Panc1 (cell line): ENCODE data around the gene PTPN4. TPM values are rescaled to one million over a fixed set of nuclear protein-coding genes. Genes with fewer than 3 reads are reported as not detected.

ENCODE experiments used
- ATAC-seq: fragments of 200-7000 bp; cut with Tn5 transposase; 2 replicates; pipeline ENCODE4 v1.9.1; 2020; ENCODE audit warnings: mild to moderate bottlenecking, moderate library complexity
- BruUV-seq: library from RNA; stranded (reverse); fragments of 400-500 nt; replicated peaks from 2 replicates; lab custom pipeline; 2021; lab: Mats Ljungman, UMichigan
- CTCF ChIA-PET: fragments of 300-600 bp; sonication (Branson Sonifier 250); formaldehyde crosslinking; loops from one replicate; lab custom pipeline; 2022; ENCODE audit warnings: antibody characterized with exemption; lab: Charles Lee
- POLR2A ChIA-PET: fragments of 300-600 bp; sonication (Branson Sonifier 250); formaldehyde crosslinking; loops from one replicate; lab custom pipeline; 2022; ENCODE audit warnings: antibody characterized with exemption; lab: Charles Lee
- DNase-seq: peaks from one replicate; pipeline ENCODE4 v3.0.0-alpha.2; 2010; ENCODE audit warnings: low read depth, low spot score
- H3K27ac ChIP-seq: 2 replicates; pipeline ENCODE4 v1.5.1; 2011; ENCODE audit warnings: mild to moderate bottlenecking, low read length, inconsistent platforms
- H3K27me3 ChIP-seq: fragments of 200-500 bp; sonication (Bioruptor generic); 2 replicates; pipeline ENCODE4 v1.6.0; 2014; ENCODE audit warnings: low read length, inconsistent platforms; ENCODE audit not compliant: control insufficient read depth, insufficient read depth
- H3K36me3 ChIP-seq: fragments of 200-500 bp; sonication (Bioruptor generic); 2 replicates; pipeline ENCODE4 v1.5.1; 2014; ENCODE audit warnings: inconsistent platforms, mild to moderate bottlenecking, low read length, moderate library complexity; ENCODE audit not compliant: control insufficient read depth, insufficient read depth
- H3K4me1 ChIP-seq: 2 replicates; pipeline ENCODE4 v1.5.1; 2011; ENCODE audit warnings: inconsistent platforms, mild to moderate bottlenecking, low read length, moderate library complexity; ENCODE audit not compliant: control insufficient read depth, insufficient read depth
- H3K4me3 ChIP-seq, 2 experiments: 2 replicates each; pipeline ENCODE4 v1.5.1; 2011 to 2012; ENCODE audit warnings: low read depth in 2 of 2, low read length in 2 of 2, mild to moderate bottlenecking in 2 of 2, inconsistent platforms in 1 of 2, moderate library complexity in 1 of 2
- H3K9me3 ChIP-seq: fragments of 200-500 bp; sonication (Bioruptor generic); 2 replicates; pipeline ENCODE4 v1.5.1; 2014; ENCODE audit warnings: low read depth, mild to moderate bottlenecking, inconsistent platforms, low read length, moderate library complexity; ENCODE audit not compliant: control insufficient read depth, insufficient read depth
- POLR2AphosphoS5 ChIP-seq: IDR thresholded peaks from 2 replicates; pipeline ENCODE4 v1.6.1; 2012; ENCODE audit warnings: mild to moderate bottlenecking, low read depth, low read length, moderate library complexity
- SIN3A ChIP-seq: IDR thresholded peaks from 2 replicates; pipeline ENCODE4 v1.6.1; 2012; ENCODE audit warnings: low read depth, mild to moderate bottlenecking, low read length, moderate library complexity, borderline replicate concordance; ENCODE audit not compliant: insufficient read depth
- TCF7L2 ChIP-seq: IDR thresholded peaks from 2 replicates; pipeline ENCODE4 v1.6.1; 2011; ENCODE audit warnings: mild to moderate bottlenecking, low read depth, low read length, inconsistent platforms
- in situ Hi-C: cut with HindIII; loops from 2 replicates; pipeline ENCODE4 v1.10.0; 2016; ENCODE audit warnings: low sequenced_read_pairs, low pct_unique_long_range_greater_than_20kb
- intact Hi-C: fragments of 100-400 bp; cut with micrococcal nuclease; formaldehyde crosslinking; loops from one replicate; pipeline ENCODE4 v1.10.0; 2022; ENCODE audit not compliant: unreplicated experiment
- total RNA-seq: library from RNA; stranded (reverse); gene quantifications from one replicate; pipeline ENCODE4 v1.2.1, GENCODE V29; 2021; ENCODE audit not compliant: unreplicated experiment
- TF ChIP-seq, protein P1 (sequence below), 2 experiments: IDR thresholded peaks; 2 replicates each; pipeline ENCODE4 v1.6.1; 2011 to 2012; ENCODE audit warnings: low read depth in 2 of 2, control low read depth in 1 of 2, low read length in 1 of 2, mild to moderate bottlenecking in 1 of 2, moderate library complexity in 1 of 2; ENCODE audit not compliant: insufficient read depth in 1 of 2
- TF ChIP-seq, protein P2 (sequence below): fragments of 450-650 bp; IDR thresholded peaks from 2 replicates; pipeline ENCODE4 v1.5.1; 2017; ENCODE audit warnings: mild to moderate bottlenecking

The PTPN4 gene
- total RNA-seq, 1 experiment from 2014 or later, result 45.9 TPM

DNA sequence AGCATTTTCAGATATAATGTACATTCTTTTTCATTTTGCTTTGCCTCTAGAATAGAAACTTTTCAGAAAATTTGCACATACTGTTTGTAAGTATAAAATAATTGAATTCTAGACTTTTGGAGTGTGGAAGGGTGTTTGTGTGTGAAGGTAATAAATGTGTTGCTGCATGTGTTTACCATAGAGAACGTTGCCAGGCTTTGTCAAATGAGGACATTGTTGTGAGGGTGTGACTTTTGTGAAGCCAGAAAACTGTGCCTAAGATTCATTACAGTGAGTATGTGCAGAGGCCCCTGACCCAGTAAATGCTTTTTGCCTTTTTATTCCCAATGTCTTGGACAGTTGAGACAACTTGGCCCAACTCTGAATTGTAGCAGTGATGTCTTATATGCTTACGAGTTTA is 222.8 kb downstream of the PTPN4 start:
- ChIA-PET POLR2A (no interaction called here), CTCF (no interaction called here)
- H3K36me3 ChIP-seq, result no peaks in the 10 kb centered on the region; the same call in 1 of the 2 replicates
- H3K4me3 ChIP-seq, result no peak overlapping the region
- in situ Hi-C loops, result no loop called here
- no peak overlapping the region for H3K27ac ChIP-seq
- intact Hi-C loops, result no loop called here
- TF ChIP-seq, protein P1, sequence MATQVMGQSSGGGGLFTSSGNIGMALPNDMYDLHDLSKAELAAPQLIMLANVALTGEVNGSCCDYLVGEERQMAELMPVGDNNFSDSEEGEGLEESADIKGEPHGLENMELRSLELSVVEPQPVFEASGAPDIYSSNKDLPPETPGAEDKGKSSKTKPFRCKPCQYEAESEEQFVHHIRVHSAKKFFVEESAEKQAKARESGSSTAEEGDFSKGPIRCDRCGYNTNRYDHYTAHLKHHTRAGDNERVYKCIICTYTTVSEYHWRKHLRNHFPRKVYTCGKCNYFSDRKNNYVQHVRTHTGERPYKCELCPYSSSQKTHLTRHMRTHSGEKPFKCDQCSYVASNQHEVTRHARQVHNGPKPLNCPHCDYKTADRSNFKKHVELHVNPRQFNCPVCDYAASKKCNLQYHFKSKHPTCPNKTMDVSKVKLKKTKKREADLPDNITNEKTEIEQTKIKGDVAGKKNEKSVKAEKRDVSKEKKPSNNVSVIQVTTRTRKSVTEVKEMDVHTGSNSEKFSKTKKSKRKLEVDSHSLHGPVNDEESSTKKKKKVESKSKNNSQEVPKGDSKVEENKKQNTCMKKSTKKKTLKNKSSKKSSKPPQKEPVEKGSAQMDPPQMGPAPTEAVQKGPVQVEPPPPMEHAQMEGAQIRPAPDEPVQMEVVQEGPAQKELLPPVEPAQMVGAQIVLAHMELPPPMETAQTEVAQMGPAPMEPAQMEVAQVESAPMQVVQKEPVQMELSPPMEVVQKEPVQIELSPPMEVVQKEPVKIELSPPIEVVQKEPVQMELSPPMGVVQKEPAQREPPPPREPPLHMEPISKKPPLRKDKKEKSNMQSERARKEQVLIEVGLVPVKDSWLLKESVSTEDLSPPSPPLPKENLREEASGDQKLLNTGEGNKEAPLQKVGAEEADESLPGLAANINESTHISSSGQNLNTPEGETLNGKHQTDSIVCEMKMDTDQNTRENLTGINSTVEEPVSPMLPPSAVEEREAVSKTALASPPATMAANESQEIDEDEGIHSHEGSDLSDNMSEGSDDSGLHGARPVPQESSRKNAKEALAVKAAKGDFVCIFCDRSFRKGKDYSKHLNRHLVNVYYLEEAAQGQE (IDR thresholded peaks at IDR 0.05; ENCODE audit: insufficient read depth in 1 of 2, low read depth in 2 of 2, low read length in 1 of 2), result no peak
- TF ChIP-seq POLR2AphosphoS5, result no peak
- TF ChIP-seq, protein P2, sequence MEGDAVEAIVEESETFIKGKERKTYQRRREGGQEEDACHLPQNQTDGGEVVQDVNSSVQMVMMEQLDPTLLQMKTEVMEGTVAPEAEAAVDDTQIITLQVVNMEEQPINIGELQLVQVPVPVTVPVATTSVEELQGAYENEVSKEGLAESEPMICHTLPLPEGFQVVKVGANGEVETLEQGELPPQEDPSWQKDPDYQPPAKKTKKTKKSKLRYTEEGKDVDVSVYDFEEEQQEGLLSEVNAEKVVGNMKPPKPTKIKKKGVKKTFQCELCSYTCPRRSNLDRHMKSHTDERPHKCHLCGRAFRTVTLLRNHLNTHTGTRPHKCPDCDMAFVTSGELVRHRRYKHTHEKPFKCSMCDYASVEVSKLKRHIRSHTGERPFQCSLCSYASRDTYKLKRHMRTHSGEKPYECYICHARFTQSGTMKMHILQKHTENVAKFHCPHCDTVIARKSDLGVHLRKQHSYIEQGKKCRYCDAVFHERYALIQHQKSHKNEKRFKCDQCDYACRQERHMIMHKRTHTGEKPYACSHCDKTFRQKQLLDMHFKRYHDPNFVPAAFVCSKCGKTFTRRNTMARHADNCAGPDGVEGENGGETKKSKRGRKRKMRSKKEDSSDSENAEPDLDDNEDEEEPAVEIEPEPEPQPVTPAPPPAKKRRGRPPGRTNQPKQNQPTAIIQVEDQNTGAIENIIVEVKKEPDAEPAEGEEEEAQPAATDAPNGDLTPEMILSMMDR, result no peak
- TF ChIP-seq TCF7L2, result no peak
- no peak for TF ChIP-seq SIN3A
- H3K27me3 ChIP-seq, result no peaks in the 10 kb centered on the region
- BruUV-seq, result no TSS peak
- no peaks in the 10 kb centered on the region for H3K9me3 ChIP-seq
- ATAC-seq, result no peak
- no peak for DNase-seq
- H3K4me1 ChIP-seq, result no peaks in the 10 kb centered on the region

DNA sequence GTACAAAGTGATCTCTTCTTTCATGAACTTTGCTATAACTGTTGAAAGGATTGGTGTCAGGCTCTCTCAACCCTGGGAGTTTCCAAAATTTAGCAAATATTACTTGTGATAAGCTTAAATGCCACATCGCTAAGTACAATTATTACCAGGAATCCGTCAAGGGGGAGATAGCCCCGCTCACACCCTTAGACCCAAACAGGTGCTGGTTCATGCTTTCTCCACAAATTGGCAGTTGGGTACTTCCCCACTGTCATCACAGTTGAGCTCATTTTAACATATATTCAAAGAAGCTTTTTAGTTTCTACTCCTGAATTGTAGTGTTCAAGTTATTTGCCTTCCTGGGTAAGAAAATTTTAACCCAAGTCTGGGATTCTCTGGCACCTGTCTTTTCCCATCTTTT is 223.4 kb downstream of the PTPN4 start:
- Histone ChIP-seq H3K36me3 (no peaks in the 10 kb centered on the region; the same call in 1 of the 2 replicates), H3K9me3 (no peaks in the 10 kb centered on the region), H3K4me1 (no peaks in the 10 kb centered on the region), H3K4me3 (no peak overlapping the region), H3K27me3 (no peaks in the 10 kb centered on the region), H3K27ac (no peak overlapping the region)
- DNase-seq (no peak), ATAC-seq (no peak)
- BruUV-seq, result no TSS peak
- intact Hi-C loops (no loop called here), in situ Hi-C loops (no loop called here)
- TF ChIP-seq, protein P1 (IDR thresholded peaks at IDR 0.05; ENCODE audit: insufficient read depth in 1 of 2, low read depth in 2 of 2, low read length in 1 of 2), result no peak
- TF ChIP-seq POLR2AphosphoS5 (no peak), SIN3A (no peak), TCF7L2 (no peak)
- TF ChIP-seq, protein P2, result no peak
- CTCF ChIA-PET, result no interaction called here
- POLR2A ChIA-PET, result no interaction called here
